SHP77 (cell line): ENCODE measurements around the gene PPP1R18.

Experiments
- DNase-seq, 2 experiments: peaks; one replicate each; lab custom pipeline; 2025; lab: John Stamatoyannopoulos, UW

The PPP1R18 gene

DNA sequence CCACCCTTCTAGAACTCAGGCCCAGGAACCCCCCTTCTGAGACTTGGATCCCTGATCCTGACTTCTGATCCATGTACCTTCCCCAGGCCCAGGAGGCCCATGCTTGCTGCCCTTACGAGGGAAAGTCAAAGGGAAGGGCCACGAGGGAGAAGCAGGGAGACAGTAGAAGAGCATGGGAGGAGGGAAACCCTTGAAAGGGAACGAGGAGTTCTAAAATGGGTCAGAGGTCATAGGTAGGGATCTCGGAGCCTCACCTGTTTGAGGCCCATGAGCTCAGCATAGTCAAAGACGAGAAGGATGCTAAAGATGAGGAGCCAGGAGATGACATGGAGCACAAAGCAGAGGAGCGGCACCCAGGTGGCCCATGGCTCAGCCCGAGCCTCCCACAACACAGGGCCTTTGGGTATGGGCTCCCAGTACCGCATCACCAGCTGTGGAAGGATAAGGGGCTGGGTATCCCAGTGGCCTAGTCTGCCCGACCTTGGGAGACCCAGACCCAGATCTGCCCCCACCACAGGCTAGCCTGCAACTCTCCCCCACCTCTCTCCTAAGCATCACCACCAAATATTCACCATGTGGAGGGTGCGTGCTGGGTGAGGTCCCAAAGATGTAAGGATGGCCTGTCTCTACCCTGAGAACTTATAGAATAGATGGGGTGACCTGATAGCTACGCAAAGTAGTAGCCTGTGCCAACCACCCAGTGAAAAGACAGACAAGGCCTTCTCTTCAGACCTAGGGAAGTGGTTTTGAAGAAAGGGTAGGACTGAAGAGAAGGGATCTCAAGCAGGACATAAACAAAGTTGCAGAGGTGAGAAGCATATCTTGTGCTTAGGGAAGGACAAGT, 2.8 kb upstream of the PPP1R18 start:
- no peak for DNase-seq

DNA sequence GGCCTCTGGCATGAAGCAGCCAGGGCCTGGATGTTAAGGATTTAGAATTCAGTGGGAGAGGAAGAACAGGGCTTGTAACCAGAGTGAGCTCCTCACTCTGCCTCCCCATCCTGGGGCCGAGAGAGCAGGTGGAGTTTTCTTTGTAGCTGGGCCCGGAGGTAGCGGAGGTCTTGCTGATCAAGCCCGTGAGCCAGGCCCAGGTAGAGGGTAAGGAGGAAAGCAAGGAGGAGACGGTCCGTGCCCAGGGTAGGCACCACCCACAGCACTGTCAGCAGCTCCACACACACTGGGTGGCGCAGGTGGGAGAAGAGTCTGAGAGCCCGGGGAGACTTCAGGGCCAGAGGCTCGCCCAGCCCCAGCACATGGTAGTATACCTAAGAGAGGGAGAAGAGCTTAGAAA, 2.1 kb upstream of the PPP1R18 start:
- no peak for DNase-seq

DNA sequence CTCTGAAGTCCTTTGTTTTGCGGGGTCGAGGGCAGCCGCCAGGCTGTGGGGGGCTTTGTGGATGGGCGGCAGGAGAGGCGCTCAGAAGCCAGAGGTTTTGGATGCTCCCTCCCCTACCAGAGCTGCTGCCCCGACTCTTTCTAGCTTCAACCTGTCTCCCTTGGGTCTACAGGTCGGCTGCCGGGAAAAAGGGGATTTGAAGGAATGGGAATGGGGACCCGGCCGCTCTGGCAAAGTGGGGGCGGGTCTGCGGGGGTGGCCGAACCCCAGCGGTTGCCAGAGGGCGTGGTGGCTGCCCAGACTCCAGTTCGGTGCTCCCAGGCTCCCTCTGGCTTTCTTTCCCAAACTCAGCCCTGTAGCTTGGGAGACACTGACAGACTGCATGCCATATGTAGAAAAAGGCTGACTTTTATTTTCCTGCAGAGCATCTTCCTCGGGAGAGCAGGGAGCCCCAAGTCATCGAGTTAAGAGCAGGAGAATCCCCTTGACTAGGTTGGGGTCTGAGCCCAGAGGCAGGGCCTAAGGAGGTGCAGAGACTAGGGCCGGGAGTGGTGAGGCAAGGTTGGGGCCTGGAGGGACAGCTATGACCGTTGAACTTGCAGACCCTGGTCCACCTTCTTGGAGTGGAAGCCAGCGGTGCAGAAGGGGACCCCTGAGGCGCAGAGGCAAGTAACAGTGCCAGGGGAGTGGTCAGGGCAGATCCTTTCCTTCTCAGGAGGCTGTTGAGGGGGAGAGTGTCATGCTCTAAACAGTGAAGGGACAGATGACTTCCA, 1.4 kb upstream of the PPP1R18 start:
- no peak for DNase-seq

DNA sequence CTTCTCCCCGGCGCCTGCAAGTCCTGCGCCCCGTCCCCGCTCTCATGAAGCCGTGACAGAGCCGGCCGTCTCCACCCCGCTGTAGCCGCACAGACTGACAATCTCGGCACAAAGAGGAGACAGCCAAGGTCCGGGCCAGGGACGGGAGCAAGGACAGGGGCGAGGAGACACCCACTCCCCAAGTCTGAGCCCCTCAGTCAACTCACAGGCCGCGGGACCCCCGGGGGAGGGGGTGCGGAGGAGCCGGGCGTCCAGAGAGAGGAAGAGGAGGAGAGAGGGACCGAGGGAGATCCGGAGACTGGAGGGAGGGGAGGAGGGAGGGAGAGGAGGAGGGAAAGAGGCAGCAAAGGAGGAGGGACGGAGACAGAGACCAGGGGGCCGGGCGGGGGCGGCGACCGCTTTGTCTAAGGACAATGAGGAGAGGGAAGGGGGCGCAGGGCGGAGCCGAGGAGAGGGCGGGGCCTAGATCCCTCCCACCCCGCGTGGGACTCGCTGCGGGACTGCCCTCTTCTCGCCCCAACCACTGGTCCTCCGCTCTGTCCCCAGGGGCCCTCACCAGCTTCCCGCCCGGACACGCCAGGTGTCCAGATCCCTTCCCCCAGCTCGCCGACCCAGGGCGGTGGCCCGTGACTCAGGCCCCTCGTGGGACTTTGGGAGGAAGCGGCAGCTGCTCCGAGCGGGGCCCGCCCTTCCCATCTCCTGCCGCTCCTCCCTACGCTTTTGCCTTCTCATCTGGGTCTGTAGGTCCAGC, 638 bp upstream of the PPP1R18 start:
- peak; percentile 63 to 87 for DNase-seq

DNA sequence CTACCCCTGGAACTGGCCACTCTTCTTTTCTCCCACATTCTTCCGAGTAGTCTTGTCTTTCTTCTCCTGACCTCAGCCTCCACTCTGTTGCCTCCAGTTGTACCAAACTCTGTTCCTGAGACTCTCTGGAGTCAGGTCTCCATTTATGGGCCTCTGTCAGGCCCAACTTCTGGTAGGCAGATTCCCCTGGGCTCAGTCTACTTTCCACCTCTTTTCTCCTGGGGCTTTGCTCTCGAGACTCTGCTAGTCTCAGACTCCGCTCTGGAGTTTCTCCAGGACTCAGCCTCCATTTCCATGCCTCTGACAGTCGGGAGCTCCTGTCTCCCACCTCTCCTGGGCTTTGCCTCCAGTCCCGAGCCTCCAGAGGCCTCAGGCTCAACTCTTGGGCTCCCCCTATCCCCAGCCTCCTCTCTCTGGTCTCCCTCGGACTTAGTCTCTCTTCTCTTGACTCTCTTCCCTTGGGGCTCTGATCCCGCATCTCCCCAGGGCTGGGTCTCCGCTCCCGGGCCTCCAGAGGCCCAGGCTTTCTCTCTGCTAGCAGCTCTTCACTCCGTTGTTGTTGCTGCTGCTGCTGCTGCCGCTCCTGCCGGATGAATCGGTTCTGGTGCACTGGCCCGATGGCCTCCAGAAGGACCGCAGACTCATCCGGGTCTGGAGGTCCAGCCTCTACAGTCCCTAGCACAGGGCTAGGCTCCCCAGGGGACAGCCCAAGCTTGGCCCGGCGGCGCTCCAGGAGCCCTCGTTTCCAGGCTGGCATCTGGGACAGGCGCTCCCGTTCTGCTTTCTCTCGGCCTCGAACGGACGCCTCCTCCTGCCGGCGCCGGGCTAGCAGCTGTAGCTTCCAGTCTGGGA, 1.1 kb downstream of the PPP1R18 start:
- no peak for DNase-seq

DNA sequence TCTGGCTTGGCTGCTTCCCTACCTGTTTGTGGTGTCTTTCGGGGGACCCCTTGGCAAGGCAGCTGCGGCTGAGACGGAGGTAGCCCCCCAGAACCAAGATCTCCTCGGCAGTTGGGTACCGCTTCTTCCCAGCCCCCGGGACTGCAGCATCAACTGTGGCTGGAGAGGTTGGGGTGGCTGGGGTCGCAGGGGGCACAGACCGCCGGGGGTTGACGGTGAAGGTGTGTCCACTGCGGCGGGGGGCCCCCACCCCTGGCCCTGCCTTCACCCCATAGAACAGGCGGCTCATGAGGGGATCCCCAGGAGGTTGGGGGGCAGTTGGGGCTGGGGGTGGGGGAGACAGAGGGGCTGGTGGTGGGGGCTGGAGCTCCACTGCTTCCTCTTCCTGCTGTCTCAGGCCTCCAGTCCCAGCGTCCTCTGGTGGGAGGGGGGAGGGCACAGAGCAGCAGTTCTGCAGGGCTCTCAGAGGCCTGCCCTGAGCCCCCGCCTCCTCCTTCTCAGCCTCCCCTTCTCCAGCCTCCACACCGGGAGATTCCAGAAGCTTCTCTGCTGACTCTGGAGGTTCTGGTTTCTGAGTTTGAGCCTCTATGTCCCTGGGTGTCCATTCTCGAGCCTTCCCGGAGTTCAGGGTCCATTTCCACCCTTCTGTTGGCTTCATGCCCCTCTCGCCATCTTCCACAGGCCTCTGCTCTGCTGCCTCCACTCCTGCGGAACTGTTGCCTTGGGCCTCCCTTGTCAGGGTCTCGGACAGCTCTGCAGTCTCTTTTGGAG, 1.9 kb downstream of the PPP1R18 start:
- no peak for DNase-seq

DNA sequence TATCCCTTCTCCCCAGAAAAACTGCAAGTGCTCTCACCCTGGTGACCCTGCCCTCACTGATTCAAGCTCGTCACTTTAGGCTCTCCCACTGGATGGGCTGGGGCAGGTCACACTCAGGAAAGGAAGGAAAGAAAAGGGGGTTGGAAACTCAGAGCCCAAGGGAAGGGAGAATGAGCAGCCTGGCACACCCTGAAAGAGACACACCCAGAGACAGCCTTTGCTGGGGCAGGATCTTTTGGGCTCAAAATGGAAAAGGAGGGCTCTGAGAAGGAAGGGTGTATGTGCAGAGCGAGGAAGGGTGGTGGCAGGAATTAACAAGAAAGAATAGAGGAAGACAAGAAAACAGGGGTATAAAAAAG, 2.5 kb downstream of the PPP1R18 start:
- DNase-seq: no peak

DNA sequence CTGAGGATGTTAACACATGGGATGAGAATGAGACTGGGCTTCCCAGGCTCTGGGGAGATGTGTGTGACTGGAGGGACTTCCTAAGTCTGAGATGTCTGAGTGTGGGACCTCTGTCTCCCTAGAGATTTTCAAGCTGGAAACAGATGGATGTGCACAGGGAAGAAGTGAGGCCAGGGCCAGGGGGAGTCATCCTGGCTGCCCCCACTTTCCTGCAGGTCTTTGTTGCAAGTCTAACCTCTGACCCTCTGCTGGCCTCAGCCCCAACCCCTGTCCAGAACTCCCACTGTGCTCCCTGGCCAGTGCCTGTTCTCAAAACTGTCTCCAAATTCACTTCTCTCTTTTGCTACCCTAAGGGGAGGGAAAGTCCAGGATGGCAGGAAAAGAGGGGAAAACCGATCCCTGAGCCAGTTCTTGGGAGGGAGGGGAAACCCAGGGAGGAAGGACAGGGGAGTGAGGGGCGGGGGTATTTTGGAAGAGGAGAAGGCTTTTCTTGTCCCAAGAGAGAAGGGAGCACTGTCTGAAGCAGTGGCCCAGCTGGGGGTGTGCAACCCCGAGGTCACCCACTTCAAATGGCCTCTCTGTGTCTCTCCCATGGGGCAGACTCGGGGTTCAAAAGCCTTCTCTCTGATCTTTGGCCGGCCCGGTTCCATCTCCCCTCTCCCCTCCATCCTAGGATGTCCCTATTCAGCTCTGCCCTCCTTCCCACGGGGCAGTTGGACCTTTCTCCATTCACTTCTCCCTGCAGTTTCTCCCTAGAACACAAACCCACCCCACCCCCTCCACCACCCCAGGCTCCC, 3.1 kb downstream of the PPP1R18 start:
- no peak for DNase-seq

DNA sequence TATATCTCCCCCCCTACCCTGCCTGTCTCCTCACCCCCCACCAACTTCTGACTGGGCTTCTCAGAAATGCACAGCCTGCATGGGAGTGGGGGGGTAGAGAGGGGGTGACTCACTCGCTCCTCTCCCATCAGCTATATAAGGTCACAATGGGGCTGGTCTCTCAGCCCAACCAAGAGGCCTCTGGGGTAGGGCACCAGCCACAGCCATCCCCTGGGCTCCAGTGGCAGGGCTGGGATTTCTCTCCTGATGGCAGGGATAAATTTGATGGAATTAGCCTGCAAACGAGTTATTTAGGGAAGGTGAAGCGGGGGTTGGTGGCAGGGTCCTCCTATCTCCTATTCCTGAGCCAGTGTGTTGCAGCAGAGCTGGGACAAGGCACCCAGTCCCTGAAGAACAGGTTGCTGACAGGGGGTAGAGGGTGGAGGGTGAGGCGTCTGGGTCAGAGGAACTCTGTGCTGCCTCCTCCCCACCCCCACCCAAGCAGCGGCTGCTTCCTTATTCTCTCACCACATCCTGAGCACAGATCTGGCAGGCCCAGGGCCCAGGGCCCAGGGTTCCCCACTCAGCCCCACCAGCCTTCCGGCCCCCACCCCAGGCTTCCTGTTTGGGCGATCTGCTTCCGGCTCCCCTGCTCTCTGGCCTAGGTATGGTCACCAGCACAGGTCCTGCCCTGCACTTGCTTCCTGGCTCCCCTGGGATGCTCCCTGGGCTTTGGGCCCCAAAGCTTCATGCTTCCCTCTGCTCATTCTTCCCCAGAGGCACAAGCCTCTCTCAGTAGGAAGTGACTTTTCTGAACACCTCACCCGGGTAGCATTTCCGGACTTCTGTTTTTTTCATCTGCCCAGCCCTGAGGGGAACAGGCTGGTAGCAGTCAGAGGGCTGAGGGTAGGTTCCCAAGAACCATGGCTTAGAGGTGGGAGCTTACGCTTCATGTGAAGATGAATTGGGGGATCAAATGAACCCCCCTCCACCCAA, 4.0 kb downstream of the PPP1R18 start:
- peak in 1 of 2 experiments; percentile 21 for DNase-seq

DNA sequence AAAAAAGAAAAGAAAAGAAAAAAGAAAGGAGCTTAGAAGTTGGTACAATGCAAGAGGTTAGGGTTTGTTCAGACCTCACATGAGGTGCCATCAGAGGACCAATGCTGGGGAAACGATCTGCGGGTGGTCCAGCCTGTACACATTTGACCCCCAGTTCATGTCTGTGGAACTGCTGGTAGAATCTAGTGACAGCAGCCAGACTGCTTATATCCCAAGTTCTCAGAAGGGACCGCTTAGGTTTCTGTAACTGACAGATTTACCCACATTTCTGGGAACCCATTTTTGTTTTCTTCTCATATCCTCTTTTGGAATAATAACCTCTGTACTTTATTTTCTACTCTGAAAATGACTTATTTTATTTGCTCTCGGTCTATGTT, 4.7 kb downstream of the PPP1R18 start:
- no peak for DNase-seq

DNA sequence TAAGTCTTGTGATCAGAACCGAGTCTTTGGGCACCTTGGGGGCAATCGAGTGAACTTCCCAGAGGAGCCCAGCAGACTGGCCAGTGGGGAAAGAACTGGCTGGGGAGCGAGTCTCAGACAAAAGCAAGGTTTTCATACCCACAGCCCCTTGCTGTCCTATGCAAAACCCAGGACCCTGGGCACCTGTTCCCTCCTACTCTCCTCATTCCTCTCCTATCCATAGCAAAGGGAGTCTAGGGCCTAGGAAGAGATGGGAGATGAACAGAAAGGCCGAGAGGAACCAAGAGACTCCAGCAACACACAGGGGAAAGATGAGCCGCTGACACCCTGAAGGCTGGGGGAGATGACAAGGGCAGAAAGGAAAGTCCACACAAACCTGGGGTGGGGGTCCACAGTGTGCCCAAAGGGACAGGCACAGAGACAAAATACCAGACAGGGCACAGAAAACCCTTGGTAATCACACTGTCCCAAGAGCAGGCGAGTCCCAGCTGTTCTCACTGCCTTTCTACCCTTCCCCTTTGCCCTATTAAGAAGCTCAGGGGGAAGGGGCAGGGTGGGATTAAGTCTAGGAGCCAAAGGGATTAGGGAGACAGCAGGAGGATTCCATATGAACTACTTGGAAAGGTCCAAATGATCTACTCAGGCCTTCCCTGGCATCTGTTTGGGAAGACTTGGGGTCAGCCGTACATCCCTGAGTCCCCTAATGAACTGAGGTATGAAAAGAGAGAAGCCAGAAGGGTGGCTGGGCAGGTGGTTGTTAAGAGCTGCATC, 6.5 kb downstream of the PPP1R18 start:
- no peak for DNase-seq

DNA sequence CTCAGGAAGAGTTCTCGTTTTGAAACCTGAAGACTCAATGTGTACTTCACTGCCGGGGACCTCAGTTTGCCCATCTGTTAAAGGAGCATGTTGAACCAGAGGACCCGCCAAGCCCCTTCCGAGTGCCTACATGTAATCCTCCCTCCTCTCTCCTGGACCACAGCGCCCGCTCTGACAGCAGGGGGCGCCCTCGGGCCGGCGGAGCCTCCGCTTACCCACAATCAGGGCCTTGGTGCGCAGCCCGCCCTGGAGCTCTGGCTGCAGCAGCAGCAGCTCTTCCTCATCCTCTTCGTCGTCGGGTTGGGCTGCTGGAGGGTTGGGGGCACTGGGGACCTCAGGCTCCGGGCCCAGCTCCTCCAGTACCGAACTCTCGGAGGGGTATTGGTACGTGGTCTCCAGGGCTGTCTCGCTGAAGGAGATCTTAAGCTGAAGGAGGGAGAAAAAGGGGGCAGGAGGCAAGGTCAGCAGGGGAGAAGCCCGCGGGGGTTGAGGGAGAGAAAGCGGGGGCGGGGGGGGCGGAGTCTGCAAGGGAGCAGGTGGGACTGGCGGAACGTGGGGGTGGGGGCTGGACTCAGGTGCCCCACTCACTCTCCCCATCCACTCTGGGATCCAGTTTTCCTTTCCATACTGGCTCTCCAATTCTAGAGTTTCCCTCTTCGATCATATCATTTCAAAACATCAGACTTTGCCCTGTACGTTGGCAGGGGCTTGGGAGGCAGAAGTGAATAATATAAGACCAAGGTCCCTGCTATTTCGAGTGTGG, 7.3 kb downstream of the PPP1R18 start:
- peak; percentile 26 to 77 for DNase-seq

DNA sequence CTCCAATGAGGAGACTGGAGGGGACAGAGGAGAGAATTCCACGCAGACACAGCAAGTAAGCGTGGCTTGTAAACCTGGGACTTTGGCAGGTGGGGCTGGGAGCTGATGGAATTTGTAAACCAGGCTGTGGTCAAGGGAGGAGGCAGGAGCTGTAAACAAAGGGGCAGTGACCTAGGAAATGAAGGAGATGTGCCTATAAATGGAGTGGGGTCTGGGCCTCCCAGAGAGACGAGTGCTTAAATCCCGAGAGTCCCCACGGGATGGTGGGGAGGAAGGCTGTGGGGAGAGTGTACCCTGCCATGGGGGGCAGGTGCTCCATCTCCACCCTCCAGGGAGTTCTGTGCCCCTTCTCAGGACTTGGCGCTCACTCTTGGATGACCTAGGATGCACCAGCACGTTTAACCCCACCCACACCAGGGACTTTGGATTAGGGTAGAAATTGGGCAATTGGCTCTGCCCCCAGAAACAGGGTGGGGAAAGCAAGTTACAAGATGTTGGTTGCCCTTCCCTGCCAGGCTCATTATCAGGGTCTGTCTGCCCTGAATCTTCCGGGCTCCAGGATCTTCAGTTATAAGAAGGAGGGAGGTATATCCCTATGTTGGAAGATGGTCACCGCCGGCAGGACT, 9.7 kb downstream of the PPP1R18 start:
- DNase-seq: no peak

DNA sequence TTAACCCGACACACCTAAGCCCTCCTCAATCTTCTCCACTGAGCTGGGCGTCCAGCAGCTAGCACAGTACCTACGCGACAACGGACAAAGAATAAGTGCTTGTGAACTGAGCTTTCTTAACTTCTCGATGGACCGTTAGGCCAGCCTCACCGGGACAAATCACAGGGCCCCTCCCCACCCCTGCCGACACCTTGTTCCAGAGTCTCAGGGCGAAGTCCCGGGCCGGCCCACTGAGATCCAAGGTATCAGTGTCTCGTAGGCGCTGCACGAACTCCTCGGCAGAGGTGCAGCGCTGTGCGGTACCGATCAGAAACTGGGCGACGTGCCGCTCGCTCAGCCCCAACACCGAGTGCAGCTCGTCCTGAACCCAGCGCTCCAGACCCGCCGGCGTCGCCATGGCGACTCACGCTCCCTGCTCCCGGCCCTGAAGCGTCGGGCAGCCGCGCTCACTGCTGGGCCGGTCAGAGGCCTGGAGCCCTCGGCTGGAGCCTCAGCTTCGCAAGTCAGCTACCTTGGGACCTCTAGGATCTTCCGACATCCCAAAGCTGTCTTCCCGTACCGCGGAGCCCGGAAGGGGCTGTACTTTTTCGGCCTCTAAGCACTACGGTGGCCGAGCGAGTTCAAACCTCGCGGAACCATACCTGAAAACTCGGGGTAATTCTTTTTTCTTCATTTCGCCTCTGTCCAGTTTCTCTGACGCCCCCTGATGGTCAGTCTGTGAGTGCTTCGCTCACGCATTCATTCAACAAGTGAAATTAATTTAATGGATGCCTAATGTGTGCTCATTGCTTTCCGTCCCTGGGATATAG, 13.8 kb downstream of the PPP1R18 start, which contains the start of gene DHX16:
TSS of gene DHX16 (minus strand) at position 562 of the 809 bp plus-strand sequence. CDS start at position 397, 165 bp downstream.
- DNase-seq: peak; percentile 93

DNA sequence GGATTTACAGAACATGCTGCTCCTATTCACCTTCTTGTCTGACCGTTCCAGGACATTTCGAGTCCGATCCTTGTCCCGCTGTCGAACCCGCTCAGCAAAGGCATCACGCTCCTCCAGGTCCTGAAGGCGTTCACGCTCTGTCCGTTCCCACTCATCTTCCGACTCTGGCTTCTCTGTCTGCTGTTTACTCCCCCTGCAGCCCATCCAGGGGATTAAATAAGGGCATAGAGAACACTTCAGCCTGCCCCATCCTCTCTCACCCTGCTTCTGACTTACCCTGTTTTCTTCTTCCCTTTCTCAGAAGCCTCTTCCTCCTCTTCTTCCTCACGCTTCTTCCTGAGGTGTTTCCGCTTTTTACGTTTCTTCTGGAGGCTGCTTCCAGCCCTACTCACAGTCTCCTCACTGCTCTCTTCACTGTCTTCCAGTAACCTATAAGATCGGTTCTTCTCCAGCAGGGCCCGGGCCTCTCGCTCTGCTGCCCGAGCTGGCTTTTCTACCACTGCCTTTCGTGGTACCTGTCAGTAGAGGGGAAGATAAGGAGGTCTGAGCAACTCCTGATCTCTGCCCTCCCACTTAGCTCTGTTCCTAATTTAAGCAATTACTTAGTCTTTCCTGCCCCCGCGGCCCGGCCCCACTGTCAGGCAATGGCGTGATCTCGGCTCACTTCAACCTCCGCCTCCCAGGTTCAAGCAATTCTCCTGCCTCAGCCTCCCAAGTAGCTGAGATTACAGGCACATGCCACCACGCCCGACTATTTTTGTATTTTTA, 15.5 kb downstream of the PPP1R18 start:
- no peak for DNase-seq
